Endothelial cell of umbilical vein (primary cell): Measurements from ENCODE around the gene HMGN1.

ENCODE experiments used
- EZH2 ChIP-seq: IDR thresholded peaks from 2 replicates; pipeline ENCODE4 v1.6.1; 2012; ENCODE audit warnings: borderline replicate concordance, low read depth, mild to moderate bottlenecking, moderate library complexity, low read length, inconsistent platforms; ENCODE audit not compliant: severe bottlenecking
- JUN ChIP-seq: IDR thresholded peaks from 2 replicates; pipeline ENCODE4 v1.6.1; 2011; ENCODE audit warnings: borderline replicate concordance, low read depth; ENCODE audit not compliant: insufficient read length, insufficient read depth
- MYC ChIP-seq: IDR thresholded peaks from one replicate; pipeline ENCODE4 v1.6.1; 2011; ENCODE audit warnings: mild to moderate bottlenecking, low read depth, low read length
- POLR2A ChIP-seq: IDR thresholded peaks from 2 replicates; pipeline ENCODE4 v1.6.1; 2012; ENCODE audit warnings: low read depth, mild to moderate bottlenecking, control low read depth, low read length
- POLR2AphosphoS5 ChIP-seq: IDR thresholded peaks from 2 replicates; pipeline ENCODE4 v1.6.1; 2012; ENCODE audit warnings: low read depth, mild to moderate bottlenecking, control low read depth, low read length, moderate library complexity; ENCODE audit not compliant: insufficient read depth
- TF ChIP-seq, protein P1 (sequence below), 2 donors: IDR thresholded peaks; 1 replicate in 1 of 2; 2 replicates in 1 of 2; pipeline ENCODE4 v1.5.1; 2011; ENCODE audit warnings: low read length in 2 of 2, mild to moderate bottlenecking in 2 of 2, moderate library complexity in 2 of 2, control low read depth in 1 of 2, inconsistent platforms in 1 of 2, low read depth in 1 of 2; ENCODE audit not compliant: insufficient read depth in 1 of 2; ENCODE audit errors: extremely low read depth in 1 of 2

DNA sequence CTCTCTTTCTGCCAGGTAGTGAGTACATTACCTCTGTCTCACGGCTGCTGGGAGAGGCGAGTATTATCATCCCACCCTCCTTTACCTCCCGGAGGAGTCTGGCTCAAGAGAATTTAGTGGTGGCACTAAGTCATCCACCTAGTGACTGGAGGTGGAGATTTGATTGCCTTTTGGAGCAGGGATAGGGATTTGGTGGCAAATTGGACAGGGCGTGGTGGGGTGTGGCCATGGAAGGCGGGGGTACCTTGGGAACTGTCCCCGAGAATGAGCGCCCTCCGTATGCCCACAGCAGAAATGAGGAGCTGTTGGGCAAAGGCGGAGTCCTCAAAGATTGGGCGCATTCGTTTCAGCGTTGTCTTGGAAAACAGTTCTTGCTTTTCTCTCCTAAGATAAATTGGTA, 32.1 kb upstream of the HMGN1 start:
- TF ChIP-seq, protein P1, sequence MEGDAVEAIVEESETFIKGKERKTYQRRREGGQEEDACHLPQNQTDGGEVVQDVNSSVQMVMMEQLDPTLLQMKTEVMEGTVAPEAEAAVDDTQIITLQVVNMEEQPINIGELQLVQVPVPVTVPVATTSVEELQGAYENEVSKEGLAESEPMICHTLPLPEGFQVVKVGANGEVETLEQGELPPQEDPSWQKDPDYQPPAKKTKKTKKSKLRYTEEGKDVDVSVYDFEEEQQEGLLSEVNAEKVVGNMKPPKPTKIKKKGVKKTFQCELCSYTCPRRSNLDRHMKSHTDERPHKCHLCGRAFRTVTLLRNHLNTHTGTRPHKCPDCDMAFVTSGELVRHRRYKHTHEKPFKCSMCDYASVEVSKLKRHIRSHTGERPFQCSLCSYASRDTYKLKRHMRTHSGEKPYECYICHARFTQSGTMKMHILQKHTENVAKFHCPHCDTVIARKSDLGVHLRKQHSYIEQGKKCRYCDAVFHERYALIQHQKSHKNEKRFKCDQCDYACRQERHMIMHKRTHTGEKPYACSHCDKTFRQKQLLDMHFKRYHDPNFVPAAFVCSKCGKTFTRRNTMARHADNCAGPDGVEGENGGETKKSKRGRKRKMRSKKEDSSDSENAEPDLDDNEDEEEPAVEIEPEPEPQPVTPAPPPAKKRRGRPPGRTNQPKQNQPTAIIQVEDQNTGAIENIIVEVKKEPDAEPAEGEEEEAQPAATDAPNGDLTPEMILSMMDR (IDR thresholded peaks at IDR 0.05; ENCODE audit: extremely low read depth in 1 of 2, insufficient read depth in 1 of 2, low read depth in 1 of 2, low read length in 2 of 2) = no peak
- TF ChIP-seq EZH2 (no peak), POLR2A (no peak), MYC (no peak), POLR2AphosphoS5 (no peak), JUN (no peak)
